ENCODE data around the gene ASCC3. TPM values are rescaled to one million over a fixed set of nuclear protein-coding genes. Genes with fewer than 3 reads are reported as not detected.

Gene ASCC3
- total RNA-seq, 1 experiment from 2014 or later, result 32.2 TPM

DNA sequence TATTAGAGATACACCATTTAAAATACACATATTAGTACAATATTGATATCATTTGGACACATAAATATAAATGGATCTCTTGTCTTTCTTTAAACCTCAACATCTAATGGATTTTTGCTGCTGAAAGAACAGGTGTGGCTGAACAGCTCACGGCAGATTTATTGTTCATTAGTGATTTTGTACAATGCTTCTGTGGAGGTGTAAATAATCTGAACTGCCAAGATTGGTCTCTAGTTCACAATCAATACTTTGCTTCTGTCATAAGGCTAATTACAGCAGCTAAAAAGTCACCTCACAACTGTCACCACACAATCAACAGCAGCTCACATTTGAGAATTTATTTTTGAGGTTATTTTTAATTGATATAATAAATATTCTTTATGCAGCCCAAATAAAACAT lies 254.4 kb downstream of the ASCC3 start:
- BruUV-seq (replicated peaks), result no TSS peak
- Histone ChIP-seq H3K4me1 (ENCODE audit: insufficient read depth, low read length, poor library complexity, severe bottlenecking) (no peaks in the 10 kb centered on the region), H3K27me3 (replicated peaks; ENCODE audit: insufficient read depth, low read depth, low read length, poor library complexity) (no peaks in the 10 kb centered on the region), H3K36me3 (ENCODE audit: insufficient read depth, low read length, poor library complexity, severe bottlenecking) (no peaks in the 10 kb centered on the region), H3K27ac (ENCODE audit: low read depth, low read length, poor library complexity, severe bottlenecking) (no peak overlapping the region), H3K9me3 (ENCODE audit: low read depth, low read length, poor library complexity, severe bottlenecking) (no peaks in the 10 kb centered on the region), H3K4me3 (ENCODE audit: low read depth, low read length, poor library complexity, severe bottlenecking) (no peak overlapping the region)
- no peak for TF ChIP-seq EZH2 (IDR thresholded peaks at IDR 0.05; ENCODE audit: borderline replicate concordance, low read depth, low read length, poor library complexity, severe bottlenecking)
- TF ChIP-seq, protein P1, sequence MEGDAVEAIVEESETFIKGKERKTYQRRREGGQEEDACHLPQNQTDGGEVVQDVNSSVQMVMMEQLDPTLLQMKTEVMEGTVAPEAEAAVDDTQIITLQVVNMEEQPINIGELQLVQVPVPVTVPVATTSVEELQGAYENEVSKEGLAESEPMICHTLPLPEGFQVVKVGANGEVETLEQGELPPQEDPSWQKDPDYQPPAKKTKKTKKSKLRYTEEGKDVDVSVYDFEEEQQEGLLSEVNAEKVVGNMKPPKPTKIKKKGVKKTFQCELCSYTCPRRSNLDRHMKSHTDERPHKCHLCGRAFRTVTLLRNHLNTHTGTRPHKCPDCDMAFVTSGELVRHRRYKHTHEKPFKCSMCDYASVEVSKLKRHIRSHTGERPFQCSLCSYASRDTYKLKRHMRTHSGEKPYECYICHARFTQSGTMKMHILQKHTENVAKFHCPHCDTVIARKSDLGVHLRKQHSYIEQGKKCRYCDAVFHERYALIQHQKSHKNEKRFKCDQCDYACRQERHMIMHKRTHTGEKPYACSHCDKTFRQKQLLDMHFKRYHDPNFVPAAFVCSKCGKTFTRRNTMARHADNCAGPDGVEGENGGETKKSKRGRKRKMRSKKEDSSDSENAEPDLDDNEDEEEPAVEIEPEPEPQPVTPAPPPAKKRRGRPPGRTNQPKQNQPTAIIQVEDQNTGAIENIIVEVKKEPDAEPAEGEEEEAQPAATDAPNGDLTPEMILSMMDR (conservative IDR thresholded peaks at IDR 0.05; ENCODE audit: low read depth, low read length), result no peak
- DNase-seq (ENCODE audit: low spot score), result no peak
- CTCF ChIA-PET, result no interaction called here
- intact Hi-C loops (cut with micrococcal nuclease; ENCODE audit: unreplicated experiment), result no loop called here
- POLR2A ChIA-PET (ENCODE audit: low non-redundant PET), result no interaction called here

DNA sequence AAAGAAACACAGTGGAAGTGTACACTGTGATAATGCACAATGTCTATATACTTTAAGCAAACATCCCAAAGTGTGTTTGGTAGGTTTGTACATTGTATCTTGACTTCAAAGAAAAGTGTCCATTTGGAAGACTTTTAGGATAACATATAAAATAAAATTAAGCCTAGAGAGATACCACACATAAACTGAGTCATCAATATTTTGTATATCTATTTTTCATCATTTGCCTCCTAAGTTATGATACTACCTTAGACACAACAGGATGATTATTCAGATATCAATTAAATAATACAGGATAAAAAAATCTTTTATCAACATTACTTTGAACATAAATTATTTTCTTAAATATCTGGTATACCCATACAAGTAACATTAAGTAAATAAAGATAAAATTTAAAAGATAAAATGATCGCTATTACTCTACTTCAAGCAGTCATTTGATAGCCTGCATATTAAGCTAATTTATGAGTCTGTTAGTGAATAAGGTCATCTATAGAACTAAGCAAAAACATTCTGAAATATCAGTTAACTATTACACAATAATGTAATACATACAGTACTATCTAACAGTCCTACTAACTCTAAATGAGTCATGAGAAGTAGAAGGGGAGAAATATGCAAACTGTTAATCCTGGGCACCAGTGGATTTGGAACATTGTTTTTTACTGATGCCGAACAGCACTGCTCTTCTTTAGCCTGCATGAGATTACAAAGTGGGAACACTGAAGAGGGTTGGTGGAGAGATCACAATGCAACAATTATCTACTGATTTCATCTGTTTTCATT lies 258.0 kb downstream of the ASCC3 start:
- Histone ChIP-seq H3K4me3 (ENCODE audit: low read depth, low read length, poor library complexity, severe bottlenecking) (no peak overlapping the region), H3K27ac (ENCODE audit: low read depth, low read length, poor library complexity, severe bottlenecking) (no peak overlapping the region), H3K36me3 (ENCODE audit: insufficient read depth, low read length, poor library complexity, severe bottlenecking) (no peaks in the 10 kb centered on the region), H3K27me3 (replicated peaks; ENCODE audit: insufficient read depth, low read depth, low read length, poor library complexity) (no peaks in the 10 kb centered on the region), H3K9me3 (ENCODE audit: low read depth, low read length, poor library complexity, severe bottlenecking) (no peaks in the 10 kb centered on the region), H3K4me1 (ENCODE audit: insufficient read depth, low read length, poor library complexity, severe bottlenecking) (no peaks in the 10 kb centered on the region)
- intact Hi-C loops (cut with micrococcal nuclease; ENCODE audit: unreplicated experiment), result no loop called here
- CTCF ChIA-PET, result no interaction called here
- BruUV-seq (replicated peaks), result no TSS peak
- POLR2A ChIA-PET (ENCODE audit: low non-redundant PET), result no interaction called here
- TF ChIP-seq, protein P1 (conservative IDR thresholded peaks at IDR 0.05; ENCODE audit: low read depth, low read length), result no peak
- TF ChIP-seq EZH2 (IDR thresholded peaks at IDR 0.05; ENCODE audit: borderline replicate concordance, low read depth, low read length, poor library complexity, severe bottlenecking), result no peak
- DNase-seq (ENCODE audit: low spot score), result no peak

DNA sequence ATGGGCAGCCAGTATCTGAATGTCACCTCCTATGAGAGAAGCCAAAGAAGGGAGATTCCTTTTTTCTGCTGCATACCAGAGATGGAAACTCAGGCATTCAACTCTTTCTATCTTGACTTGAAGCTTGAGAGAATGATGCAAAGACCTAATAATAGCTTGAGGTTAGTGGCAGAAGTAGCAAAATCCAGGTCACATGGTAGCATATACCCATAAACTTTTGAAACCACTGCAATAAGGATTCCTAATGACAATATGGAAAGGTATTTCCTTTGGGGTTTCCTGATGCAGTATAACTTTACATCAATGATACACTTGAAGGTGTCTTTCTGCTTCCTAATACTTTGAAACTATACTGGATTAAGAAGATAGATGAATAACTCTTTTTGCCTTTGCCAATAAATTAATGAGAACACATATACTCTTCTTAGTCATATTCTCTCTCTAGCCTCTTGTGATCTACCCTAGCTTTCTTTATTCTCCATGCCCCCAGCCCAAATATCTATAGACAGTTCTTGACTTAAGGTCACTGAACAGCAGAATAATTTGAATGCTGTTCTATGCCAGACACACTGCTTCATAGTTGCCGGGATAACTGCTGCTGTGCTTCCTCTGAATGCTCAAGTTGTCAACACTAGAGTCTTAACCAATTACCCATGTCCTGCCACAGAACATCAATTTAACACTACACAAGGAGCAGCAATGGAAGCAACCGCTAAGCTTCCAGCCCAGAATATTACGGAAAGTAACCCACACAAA lies 260.9 kb downstream of the ASCC3 start:
- BruUV-seq (replicated peaks), result no TSS peak
- H3K27ac ChIP-seq (ENCODE audit: low read depth, low read length, poor library complexity, severe bottlenecking), result no peak overlapping the region

More for the DNA sequence above, 260.9 kb downstream of the ASCC3 start:
- Histone ChIP-seq H3K4me1 (ENCODE audit: insufficient read depth, low read length, poor library complexity, severe bottlenecking) (no peaks in the 10 kb centered on the region), H3K27me3 (replicated peaks; ENCODE audit: insufficient read depth, low read depth, low read length, poor library complexity) (no peaks in the 10 kb centered on the region), H3K4me3 (ENCODE audit: low read depth, low read length, poor library complexity, severe bottlenecking) (no peak overlapping the region), H3K36me3 (ENCODE audit: insufficient read depth, low read length, poor library complexity, severe bottlenecking) (no peaks in the 10 kb centered on the region), H3K9me3 (ENCODE audit: low read depth, low read length, poor library complexity, severe bottlenecking) (no peaks in the 10 kb centered on the region)
- intact Hi-C loops (cut with micrococcal nuclease; ENCODE audit: unreplicated experiment), result no loop called here
- TF ChIP-seq, protein P1 (conservative IDR thresholded peaks at IDR 0.05; ENCODE audit: low read depth, low read length), result no peak
- TF ChIP-seq EZH2 (IDR thresholded peaks at IDR 0.05; ENCODE audit: borderline replicate concordance, low read depth, low read length, poor library complexity, severe bottlenecking), result no peak
- no peak for DNase-seq (ENCODE audit: low spot score)
- POLR2A ChIA-PET (ENCODE audit: low non-redundant PET), result no interaction called here
- CTCF ChIA-PET, result no interaction called here
